Raji (cell line): ENCODE data around the gene EEFSEC.

ENCODE experiments used
- POLR2A ChIP-seq: IDR thresholded peaks from 2 replicates; pipeline ENCODE4 v1.6.1; 2011; ENCODE audit warnings: low read depth, low read length, control low read depth; ENCODE audit not compliant: insufficient read depth

EEFSEC gene

GRCh38 chr3:128286691-128287090 lies 133.4 kb downstream of the EEFSEC start:
- TF ChIP-seq POLR2A: no peak

DNA sequence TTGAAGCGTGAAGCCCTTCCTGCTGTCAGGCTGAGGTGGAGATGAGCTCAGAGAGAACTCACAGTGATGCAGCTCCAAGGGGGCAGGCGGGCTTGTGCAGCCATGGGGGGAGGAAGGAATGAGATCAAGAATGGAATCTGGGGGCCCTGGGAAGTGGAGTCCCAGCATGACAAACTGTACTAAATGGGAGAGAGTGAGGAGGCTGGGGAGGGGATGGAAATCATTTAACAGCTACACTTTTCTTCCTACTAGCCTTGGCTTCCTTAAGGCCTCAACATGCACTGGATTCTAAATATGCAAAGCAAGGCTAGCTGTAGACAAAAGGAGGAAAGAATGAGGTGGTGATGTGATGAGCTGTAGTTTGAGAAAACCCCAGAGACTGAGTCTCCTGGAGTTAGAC lies 133.9 kb downstream of the EEFSEC start:
- no peak for TF ChIP-seq POLR2A

DNA sequence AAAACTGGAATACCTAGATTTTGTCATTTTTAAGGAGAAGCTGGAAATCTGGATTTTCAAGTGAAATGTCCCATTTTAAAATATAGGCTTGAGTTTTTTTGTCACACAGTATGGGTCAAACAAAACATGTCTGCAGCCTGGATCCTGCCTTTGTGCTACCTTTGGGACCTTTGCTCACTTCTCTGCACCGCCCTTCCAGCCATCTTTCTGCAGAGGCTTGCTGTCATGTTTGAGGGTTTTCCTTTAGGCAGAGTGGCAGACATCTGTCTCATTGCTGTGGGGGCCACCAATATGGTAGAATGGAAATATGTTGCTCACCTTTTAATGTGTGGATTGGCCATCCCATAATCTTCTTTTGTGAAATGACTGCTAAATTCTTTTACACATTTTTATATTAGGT lies 136.3 kb downstream of the EEFSEC start:
- no peak for TF ChIP-seq POLR2A

- TF ChIP-seq POLR2A: no peak
These were observed 137.2 kb downstream of the EEFSEC start for GRCh38 chr3:128290484-128290883.

DNA sequence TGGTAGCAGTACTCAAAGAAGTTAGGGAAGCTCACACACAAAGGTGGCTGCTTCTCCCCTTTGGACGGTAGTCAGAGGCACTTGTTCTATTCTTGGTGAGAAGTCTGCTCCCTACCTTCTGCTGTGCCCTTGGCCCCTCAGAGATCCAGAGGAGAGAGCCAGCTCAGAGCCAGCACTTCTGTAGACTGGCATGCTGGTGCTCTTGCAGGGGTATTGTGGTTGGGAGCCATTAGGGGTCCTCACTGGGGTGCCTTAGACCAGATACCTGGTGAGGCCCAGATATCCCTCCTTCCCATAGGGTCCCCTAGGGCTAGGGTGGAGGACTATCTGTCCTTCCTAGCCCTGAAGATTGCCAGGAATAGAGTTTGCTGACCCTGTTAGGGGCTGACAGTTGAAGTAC lies 140.6 kb downstream of the EEFSEC start:
- TF ChIP-seq POLR2A: no peak

- no peak for TF ChIP-seq POLR2A
These were observed 141.8 kb downstream of the EEFSEC start for GRCh38 chr3:128294999-128295468.

DNA sequence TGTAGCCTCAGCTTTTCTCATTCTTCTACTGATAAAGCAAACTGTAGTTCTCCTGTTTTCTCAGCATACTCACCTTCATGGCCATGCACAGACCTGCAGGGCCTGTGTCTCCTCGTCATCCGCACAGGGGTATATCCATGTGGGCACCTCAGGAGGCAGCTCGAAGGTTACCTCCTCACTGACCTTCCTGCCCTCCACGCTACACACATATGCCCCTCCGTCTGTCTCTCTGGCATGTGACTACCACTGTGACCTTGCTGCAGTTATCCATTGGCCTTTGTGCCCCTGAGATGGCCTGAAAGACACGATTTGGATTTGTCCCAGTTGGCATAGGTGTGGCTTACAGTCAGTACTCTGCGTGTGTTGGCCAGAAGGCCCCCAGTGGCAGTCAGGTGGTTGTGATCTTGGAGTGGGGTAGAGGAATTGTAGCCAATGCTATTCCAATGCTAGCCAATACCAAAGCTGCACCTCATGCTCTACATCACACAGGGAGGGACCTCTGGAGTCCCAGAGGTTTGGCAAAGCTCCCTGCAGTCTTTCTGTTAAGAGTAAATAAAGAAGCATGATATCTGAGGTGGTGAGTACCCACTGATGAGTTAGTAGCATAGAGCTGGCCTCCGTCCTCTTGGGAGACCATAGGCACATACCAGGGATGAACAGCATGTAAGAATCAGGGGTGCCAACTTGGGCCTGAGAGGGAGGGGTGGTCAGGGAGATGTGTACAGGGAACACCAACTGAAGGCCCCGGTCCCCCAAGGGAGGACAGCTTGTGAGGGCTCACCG lies 143.4 kb downstream of the EEFSEC start:
- TF ChIP-seq POLR2A: no peak

DNA sequence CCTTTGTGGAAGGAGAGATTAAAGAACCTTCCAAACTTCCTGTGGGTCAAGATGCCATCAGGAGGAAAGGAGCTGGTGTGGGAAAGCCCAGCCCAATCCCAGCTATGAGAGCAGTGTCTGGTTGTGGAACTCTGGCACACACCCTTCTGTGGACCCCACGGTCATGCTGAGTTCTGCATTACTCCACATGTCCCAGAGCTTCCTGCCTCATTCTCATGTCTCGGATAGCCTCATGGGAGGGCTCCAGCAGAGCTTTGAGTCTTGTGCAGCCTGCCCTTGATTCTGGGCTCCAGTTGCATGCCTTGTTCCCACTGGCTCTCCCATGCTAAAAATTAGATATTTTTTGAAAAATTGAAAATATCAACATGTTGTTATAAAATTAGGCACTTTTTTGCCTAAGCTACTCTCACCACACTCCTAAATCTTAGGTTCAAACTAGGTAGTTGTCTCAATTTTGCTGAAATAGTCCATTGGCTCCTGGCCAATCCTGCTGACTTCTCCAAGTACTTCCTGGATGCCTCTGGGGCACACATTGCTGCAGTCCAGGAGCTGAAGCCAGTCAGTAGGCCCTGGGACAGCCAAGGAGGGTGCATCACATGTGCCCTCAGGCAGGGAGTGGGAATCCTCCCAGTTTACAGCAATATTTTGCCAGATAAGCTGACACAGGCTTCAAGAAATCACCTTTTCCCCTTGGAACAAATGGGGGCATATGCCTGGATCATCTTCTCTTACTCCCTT lies 144.3 kb downstream of the EEFSEC start:
- no peak for TF ChIP-seq POLR2A

- no peak for TF ChIP-seq POLR2A
These were observed 148.1 kb downstream of the EEFSEC start for GRCh38 chr3:128301186-128302023.

DNA sequence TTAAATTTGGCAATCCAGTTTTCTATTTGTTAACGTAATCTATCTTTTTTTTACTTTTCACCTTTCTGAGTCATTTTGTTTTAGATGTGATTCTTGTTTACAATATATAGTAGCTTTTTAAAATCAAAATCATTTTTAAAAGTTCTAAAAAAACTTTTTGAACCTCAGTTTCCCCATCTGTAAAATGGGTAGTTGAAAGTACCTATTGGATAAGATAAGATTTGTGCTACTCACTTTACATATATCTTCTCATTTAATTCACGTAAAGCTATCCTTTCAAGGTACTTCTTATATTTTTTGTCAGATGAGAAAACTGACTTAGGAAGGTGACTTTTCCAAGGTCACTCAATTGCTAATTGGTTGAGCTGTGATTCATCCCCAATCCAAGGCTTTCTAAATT lies 153.2 kb downstream of the EEFSEC start:
- no peak for TF ChIP-seq POLR2A

DNA sequence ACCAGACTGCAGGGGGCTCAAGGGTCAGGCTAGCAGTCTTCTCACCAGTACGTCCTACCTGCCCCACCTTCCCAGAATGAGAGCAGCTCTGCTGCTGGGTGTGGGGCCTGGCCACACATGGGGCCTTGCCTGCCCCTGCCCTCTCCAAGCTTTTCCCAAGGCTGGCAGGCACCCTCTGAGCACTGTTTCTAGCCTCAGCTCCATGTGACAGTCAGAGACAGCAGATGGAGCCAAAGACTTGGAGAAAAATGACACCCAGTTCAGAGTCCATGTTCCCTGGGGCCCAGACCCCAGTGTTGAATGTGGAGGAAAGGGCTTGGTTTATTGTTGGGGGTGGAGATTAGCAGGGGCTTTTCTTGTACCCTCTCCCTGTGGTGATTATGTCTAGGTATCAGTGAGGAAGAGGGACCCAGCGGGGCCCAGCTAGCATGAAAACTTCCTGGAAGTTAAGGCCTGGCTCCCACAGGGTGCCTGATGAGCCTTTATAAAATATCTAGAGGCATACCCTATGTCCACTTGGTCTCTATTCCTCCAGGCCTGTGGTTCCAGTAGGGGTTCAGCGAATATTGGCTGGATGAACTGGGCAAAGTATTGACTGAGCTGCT lies 153.8 kb downstream of the EEFSEC start:
- TF ChIP-seq POLR2A: no peak

- no peak for TF ChIP-seq POLR2A
These were observed 154.6 kb downstream of the EEFSEC start for GRCh38 chr3:128307781-128308469.

- no peak for TF ChIP-seq POLR2A
These were observed 155.7 kb downstream of the EEFSEC start for GRCh38 chr3:128309026-128309425.

- TF ChIP-seq POLR2A: no peak
These were observed 157.2 kb downstream of the EEFSEC start for GRCh38 chr3:128310286-128311058.
